Chondrocyte (in vitro differentiated cells): ENCODE results near the gene FCGBP. TPM values are rescaled to one million over a fixed set of nuclear protein-coding genes. Genes with fewer than 3 reads are reported as not detected.

Experiments used
- DNase-seq: peaks from one replicate; pipeline ENCODE4 v3.0.0; 2021; ENCODE audit warnings: mixed read lengths, low spot score
- H3K27ac Mint-ChIP-seq: one replicate; pipeline ENCODE4 v1.8.0; 2021; ENCODE audit warnings: mild to moderate bottlenecking, moderate library complexity, mixed read lengths; ENCODE audit not compliant: unreplicated experiment
- H3K27me3 Mint-ChIP-seq: 2 replicates; pipeline ENCODE4 v1.8.0; 2021; ENCODE audit warnings: low read depth, mixed read lengths
- H3K36me3 Mint-ChIP-seq: 2 replicates; pipeline ENCODE4 v1.8.0; 2021; ENCODE audit warnings: low read depth, mixed read lengths
- H3K4me1 Mint-ChIP-seq: 2 replicates; pipeline ENCODE4 v1.8.0; 2021; ENCODE audit warnings: low read depth, mild to moderate bottlenecking, mixed read lengths
- H3K4me3 Mint-ChIP-seq: one replicate; pipeline ENCODE4 v1.8.0; 2021; ENCODE audit warnings: mild to moderate bottlenecking, moderate library complexity, mixed read lengths; ENCODE audit not compliant: unreplicated experiment
- H3K9me3 Mint-ChIP-seq: 2 replicates; pipeline ENCODE4 v1.8.0; 2021; ENCODE audit warnings: low read depth, mixed read lengths
- total RNA-seq: library from RNA; stranded (reverse); gene quantifications from 3 replicates; pipeline ENCODE4 v1.2.1, GENCODE V29; 2021
- TF ChIP-seq, protein P1 (sequence below): fragments of 200-600 bp; sonication (generic); IDR thresholded peaks from 2 replicates; pipeline ENCODE4 v1.5.0; 2021; ENCODE audit warnings: antibody characterized with exemption, mild to moderate bottlenecking, moderate library complexity

The FCGBP gene
- total RNA-seq, 1 donor from 2014 or later = 0.42 TPM

DNA sequence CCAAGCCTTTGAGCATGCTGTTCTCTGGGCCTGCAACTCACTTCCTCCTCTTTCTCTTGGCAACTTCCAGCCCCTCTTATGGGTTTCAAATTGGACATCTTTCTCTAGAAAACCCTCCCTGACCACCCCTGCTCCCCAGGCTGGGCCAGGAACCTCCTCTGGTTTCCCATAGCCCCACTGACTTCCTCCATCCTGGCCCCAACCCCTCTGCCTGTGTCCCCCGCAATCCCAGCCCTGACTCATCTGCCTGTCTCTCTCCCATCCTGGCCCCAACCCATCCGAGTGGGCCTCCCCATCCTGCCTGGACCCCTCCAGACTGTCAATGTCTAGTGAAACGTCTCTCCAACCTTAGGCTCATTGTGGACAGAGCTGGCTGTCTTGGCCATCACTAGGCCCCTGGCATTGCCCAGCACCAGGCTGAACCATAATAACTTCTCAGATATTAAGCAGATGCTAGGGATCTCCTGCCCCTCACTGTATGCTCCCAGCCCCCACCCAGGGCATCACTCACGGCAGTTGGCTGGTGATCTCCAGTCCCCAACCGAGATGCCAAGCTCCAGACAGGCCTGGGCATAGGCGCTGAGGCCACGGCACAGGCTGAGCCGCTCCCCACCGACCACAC, 16.8 kb downstream of the FCGBP start:
- no peak overlapping the region for H3K27ac Mint-ChIP-seq

DNA sequence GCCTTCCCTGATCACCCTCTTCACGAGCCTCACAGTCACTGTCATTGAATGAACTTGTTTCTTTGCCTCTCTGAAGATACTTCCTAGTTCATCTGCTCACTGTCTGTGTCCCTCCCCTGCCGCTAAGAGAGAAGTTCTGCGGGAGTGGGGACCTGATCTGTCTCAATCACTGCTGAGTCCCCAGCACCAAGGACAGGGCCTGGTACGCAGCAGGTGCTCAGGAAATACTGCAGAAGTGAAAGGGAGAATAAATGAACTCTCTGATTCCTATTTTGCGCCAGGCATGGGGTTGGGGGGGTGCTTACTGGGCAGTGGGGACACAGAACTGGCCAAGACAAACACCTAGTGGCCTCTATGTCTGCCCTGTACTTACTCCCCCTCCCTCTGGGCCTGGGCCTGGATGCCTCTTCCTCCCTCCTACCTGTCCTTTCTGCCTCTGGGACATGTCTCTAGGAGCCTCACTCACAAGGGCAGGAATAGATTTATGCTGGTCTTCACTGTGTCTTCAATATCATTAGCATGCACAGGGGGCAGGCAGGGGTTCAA, 17.5 kb downstream of the FCGBP start:
- peaks cover 3% of the 10 kb centered on the region for H3K27me3 Mint-ChIP-seq
- TF ChIP-seq, protein P1, sequence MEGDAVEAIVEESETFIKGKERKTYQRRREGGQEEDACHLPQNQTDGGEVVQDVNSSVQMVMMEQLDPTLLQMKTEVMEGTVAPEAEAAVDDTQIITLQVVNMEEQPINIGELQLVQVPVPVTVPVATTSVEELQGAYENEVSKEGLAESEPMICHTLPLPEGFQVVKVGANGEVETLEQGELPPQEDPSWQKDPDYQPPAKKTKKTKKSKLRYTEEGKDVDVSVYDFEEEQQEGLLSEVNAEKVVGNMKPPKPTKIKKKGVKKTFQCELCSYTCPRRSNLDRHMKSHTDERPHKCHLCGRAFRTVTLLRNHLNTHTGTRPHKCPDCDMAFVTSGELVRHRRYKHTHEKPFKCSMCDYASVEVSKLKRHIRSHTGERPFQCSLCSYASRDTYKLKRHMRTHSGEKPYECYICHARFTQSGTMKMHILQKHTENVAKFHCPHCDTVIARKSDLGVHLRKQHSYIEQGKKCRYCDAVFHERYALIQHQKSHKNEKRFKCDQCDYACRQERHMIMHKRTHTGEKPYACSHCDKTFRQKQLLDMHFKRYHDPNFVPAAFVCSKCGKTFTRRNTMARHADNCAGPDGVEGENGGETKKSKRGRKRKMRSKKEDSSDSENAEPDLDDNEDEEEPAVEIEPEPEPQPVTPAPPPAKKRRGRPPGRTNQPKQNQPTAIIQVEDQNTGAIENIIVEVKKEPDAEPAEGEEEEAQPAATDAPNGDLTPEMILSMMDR = no peak
- no peaks in the 10 kb centered on the region for H3K4me1 Mint-ChIP-seq
- H3K4me3 Mint-ChIP-seq = no peak overlapping the region
- no peak for DNase-seq
- no peaks in the 10 kb centered on the region for H3K36me3 Mint-ChIP-seq
- no peak overlapping the region for H3K27ac Mint-ChIP-seq
- peaks cover 5% of the 10 kb centered on the region for H3K9me3 Mint-ChIP-seq

More for the DNA sequence above, 16.8 kb downstream of the FCGBP start:
- no peak for DNase-seq
- TF ChIP-seq, protein P1 = no peak
- H3K36me3 Mint-ChIP-seq = no peaks in the 10 kb centered on the region
- H3K4me1 Mint-ChIP-seq = no peaks in the 10 kb centered on the region
- H3K9me3 Mint-ChIP-seq = peaks cover 5% of the 10 kb centered on the region
- H3K27me3 Mint-ChIP-seq = peaks cover 3% of the 10 kb centered on the region
- no peak overlapping the region for H3K4me3 Mint-ChIP-seq

DNA sequence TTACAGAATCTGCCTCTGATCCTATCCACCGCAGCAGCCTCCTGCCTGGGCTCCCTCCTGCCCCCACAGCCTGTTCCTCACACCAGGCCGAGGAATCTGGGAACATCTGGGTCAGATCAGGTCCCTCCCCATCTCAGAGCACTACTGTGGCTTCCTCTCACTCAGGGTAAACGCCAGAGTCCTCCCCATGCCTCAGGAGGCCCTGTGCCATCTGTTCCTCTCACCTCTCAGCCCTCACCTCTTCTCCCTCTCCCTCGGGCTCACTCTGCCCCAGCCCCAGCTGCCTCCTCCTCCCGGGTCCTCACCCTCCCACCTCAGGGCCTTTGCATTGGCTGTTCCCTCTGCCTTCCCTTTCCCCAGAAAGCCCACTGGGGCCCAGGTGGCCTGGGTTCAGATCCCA, 18.2 kb downstream of the FCGBP start:
- Mint-ChIP-seq H3K4me1 (no peaks in the 10 kb centered on the region), H3K9me3 (peaks cover 5% of the 10 kb centered on the region), H3K27me3 (peaks cover 3% of the 10 kb centered on the region), H3K4me3 (no peak overlapping the region), H3K27ac (no peak overlapping the region), H3K36me3 (no peaks in the 10 kb centered on the region)
- TF ChIP-seq, protein P1 = no peak
- no peak for DNase-seq

DNA sequence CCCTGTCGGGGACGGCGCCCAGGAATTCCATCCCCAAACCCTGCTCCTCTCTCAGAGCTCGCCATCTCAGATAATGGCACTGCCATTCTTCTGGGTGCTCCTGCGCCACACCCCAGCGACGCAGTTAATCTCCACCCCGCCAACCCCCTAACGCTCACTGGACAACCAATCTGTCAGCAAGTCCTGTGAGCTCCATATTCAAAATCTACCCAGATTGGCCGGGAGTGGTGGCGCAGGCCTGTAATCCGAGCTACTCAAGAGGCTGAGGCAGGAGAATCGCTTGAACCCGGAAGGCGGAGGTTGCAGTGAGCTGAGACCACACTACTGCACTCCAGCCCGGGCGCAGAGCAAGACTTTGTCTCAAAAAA, 18.6 kb downstream of the FCGBP start:
- TF ChIP-seq, protein P1 = no peak
- H3K27me3 Mint-ChIP-seq = peaks cover 3% of the 10 kb centered on the region
- peaks cover 5% of the 10 kb centered on the region for H3K9me3 Mint-ChIP-seq
- H3K36me3 Mint-ChIP-seq = no peaks in the 10 kb centered on the region
- no peak overlapping the region for H3K27ac Mint-ChIP-seq
- no peak overlapping the region for H3K4me3 Mint-ChIP-seq
- no peaks in the 10 kb centered on the region for H3K4me1 Mint-ChIP-seq
- DNase-seq = no peak

DNA sequence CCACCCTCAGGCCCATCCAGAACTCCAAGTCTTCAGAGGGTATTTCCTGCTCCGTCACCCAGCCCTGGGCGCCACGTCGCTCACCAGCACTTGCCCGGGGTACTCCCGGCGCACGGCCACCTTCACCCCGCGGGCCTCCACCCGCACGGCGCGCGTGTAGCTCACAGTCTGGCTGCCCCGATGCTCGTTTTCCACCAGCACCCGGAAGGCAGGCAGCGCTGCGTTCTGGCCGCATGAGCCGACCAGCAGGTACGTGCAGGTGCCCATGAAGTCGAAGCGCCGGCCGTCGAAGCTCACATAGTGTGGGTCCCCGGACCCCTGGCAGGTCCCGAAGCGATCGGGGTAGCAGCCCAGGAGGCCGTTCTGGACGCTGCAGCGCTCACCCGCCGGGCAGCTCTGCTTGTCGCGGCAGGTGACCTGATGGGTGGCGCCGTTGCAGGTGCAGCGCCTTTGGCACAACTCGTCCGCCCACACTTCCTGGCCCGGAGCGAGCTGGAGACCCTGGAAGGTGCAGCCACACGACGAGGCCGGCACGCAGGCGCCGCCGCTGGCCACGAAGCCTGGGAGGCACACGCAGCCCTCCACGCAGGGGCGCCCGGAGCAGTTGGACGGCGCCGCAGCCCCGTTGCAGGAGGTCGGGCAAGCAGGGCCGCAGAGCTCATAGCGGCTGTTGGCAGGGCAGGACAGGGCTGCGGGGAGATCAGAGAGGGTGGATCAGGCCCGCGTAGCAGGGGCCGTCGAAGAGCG, 19.2 kb downstream of the FCGBP start:
- TF ChIP-seq, protein P1 = no peak
- H3K4me3 Mint-ChIP-seq = no peak overlapping the region
- peaks cover 5% of the 10 kb centered on the region for H3K9me3 Mint-ChIP-seq
- no peaks in the 10 kb centered on the region for H3K36me3 Mint-ChIP-seq
- no peak for DNase-seq
- H3K4me1 Mint-ChIP-seq = no peaks in the 10 kb centered on the region
- H3K27ac Mint-ChIP-seq = no peak overlapping the region
- H3K27me3 Mint-ChIP-seq = peaks cover 3% of the 10 kb centered on the region
